GM13976 (cell line): ENCODE data around the gene PLEKHA1.

ENCODE experiments used
- DNase-seq: peaks from one replicate; pipeline ENCODE4 v3.0.0; 2012; ENCODE audit warnings: low spot score
- CTCF ChIP-seq: IDR thresholded peaks from 2 replicates; pipeline ENCODE4 v1.5.1; 2012; ENCODE audit warnings: borderline replicate concordance, mild to moderate bottlenecking; ENCODE audit not compliant: insufficient read depth; ENCODE audit errors: extremely low read depth, missing control alignments, control extremely low read depth
- in situ Hi-C: fragments of 300-500 bp; cut with MboI; formaldehyde crosslinking; loops from one replicate; pipeline ENCODE4 v1.12.0; 2022; ENCODE audit warnings: low sequenced_read_pairs, mixed read lengths, inconsistent platforms; ENCODE audit not compliant: unreplicated experiment

PLEKHA1 gene

GRCh38 chr10:122390679-122391078 lies 16.2 kb downstream of the PLEKHA1 start:
- in situ Hi-C loops, result no loop called here
- no peak for TF ChIP-seq CTCF
- no peak for DNase-seq

- in situ Hi-C loops, result no loop called here
- DNase-seq, result no peak
- TF ChIP-seq CTCF, result no peak
Measured at GRCh38 chr10:122391875-122392274, 17.4 kb downstream of the PLEKHA1 start.

GRCh38 chr10:122392835-122393234 lies 18.3 kb downstream of the PLEKHA1 start:
- in situ Hi-C loops, result no loop called here
- TF ChIP-seq CTCF, result no peak
- DNase-seq, result no peak

- in situ Hi-C loops, result no loop called here
- DNase-seq, result no peak
- TF ChIP-seq CTCF, result no peak
Measured at GRCh38 chr10:122393288-122393687, 18.8 kb downstream of the PLEKHA1 start.

GRCh38 chr10:122402548-122403131 lies 28.1 kb downstream of the PLEKHA1 start:
- no peak for DNase-seq
- in situ Hi-C loops, result no loop called here
- TF ChIP-seq CTCF, result no peak

- no peak for TF ChIP-seq CTCF
- no peak for DNase-seq
- in situ Hi-C loops, result no loop called here
Measured at GRCh38 chr10:122404576-122404975, 30.1 kb downstream of the PLEKHA1 start.
